ENCODE measurements around the gene LRBA. TPM values are rescaled to one million over a fixed set of nuclear protein-coding genes. Genes with fewer than 3 reads are reported as not detected.

Gene LRBA
- total RNA-seq, 4 donors from 2014 or later: 13.3 to 21.2 (median 20.1) TPM

DNA sequence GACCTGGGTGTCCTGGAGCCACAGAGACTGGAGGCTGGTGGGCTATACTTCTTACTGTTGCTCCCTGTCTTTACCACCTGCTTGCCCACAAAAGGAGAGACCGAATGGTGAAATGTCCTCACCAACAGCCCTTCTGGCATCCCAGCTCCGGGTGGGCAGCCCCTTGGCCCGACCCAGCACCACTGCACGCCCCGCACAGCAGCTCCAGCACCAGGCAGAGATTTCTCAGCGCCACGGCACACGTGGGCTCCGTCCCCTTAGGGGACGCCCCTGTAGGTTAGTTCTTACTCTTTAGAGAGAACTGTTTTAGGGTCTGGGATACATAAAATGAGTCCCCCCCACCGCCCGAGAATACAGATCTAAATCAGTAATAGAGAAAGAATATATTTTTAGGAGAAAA lies 591.6 kb downstream of the LRBA start:
- WGBS: 98% methylated on average over 12 of the region's 12 CpGs
- no peak overlapping the region for H3K4me3 ChIP-seq
- no peaks in the 10 kb centered on the region for H3K9me3 ChIP-seq
- TF ChIP-seq EP300 (IDR thresholded peaks at IDR 0.05) (no peak), POLR2AphosphoS5 (IDR thresholded peaks at IDR 0.05) (no peak), POLR2A (IDR thresholded peaks at IDR 0.05; ENCODE audit: low read depth) (no peak)
- TF ChIP-seq, protein P1, sequence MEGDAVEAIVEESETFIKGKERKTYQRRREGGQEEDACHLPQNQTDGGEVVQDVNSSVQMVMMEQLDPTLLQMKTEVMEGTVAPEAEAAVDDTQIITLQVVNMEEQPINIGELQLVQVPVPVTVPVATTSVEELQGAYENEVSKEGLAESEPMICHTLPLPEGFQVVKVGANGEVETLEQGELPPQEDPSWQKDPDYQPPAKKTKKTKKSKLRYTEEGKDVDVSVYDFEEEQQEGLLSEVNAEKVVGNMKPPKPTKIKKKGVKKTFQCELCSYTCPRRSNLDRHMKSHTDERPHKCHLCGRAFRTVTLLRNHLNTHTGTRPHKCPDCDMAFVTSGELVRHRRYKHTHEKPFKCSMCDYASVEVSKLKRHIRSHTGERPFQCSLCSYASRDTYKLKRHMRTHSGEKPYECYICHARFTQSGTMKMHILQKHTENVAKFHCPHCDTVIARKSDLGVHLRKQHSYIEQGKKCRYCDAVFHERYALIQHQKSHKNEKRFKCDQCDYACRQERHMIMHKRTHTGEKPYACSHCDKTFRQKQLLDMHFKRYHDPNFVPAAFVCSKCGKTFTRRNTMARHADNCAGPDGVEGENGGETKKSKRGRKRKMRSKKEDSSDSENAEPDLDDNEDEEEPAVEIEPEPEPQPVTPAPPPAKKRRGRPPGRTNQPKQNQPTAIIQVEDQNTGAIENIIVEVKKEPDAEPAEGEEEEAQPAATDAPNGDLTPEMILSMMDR (IDR thresholded peaks at IDR 0.05): no peak
- no peaks in the 10 kb centered on the region for H3K36me3 ChIP-seq
- no peaks in the 10 kb centered on the region for H3K27me3 ChIP-seq
- H3K4me1 ChIP-seq: no peaks in the 10 kb centered on the region
- no peak overlapping the region for H3K27ac ChIP-seq (replicated peaks in 1 of 4)
- DNase-seq (ENCODE audit: extremely low spot score): no peak
- intact Hi-C loops (cut with DNase I): no loop called here

DNA sequence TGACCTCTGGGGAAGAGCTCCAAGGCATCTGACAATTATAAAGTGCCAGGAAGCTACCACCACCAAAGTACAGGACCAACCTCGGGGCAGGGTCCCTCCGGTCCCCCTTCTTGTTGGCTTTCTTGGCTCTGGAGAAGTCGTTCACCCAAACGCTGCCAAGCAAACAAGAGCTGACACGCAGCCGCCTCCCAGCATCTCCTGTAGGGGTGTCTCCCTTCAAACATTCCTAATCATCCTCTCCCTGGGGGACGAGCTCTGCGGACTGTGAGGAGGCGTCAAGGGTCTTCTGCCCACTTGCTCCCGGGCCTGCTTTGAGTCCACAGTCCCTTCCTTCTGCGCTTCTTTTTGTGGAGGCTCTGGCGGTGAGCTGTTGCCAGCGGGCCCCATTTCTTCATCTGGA lies 592.0 kb downstream of the LRBA start:
- 89% methylated on average over 12 of the region's 13 CpGs for WGBS
- intact Hi-C loops (cut with DNase I): no loop called here
- no peaks in the 10 kb centered on the region for H3K4me1 ChIP-seq

DNA sequence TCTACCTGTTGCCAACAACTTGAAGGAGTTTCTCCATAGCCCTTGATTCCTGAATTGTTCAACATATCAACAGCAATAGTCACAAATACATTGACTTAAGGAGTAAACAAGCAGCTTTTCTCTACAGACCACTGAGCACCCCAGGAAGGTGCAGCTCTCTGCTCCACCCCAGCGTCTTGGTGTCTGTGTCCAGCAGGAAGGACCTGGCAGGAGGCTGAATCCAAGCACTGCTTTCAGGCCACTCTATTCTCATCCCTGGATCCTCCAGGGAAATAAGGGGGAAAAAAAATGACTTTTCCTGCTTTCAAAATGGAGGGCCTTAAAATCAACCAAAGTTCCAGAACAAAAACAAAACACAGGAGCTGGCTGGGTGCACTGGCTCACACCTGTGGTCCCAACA lies 593.5 kb downstream of the LRBA start:
- Histone ChIP-seq H3K27me3 (no peaks in the 10 kb centered on the region), H3K4me3 (no peak overlapping the region), H3K9me3 (no peaks in the 10 kb centered on the region), H3K27ac (replicated peaks in 1 of 4) (no peak overlapping the region), H3K4me1 (no peaks in the 10 kb centered on the region), H3K36me3 (no peaks in the 10 kb centered on the region)
- DNase-seq (ENCODE audit: extremely low spot score): no peak
- TF ChIP-seq EP300 (IDR thresholded peaks at IDR 0.05) (no peak), POLR2AphosphoS5 (IDR thresholded peaks at IDR 0.05) (no peak), POLR2A (IDR thresholded peaks at IDR 0.05; ENCODE audit: low read depth) (no peak)
- TF ChIP-seq, protein P1 (IDR thresholded peaks at IDR 0.05): no peak
- WGBS: 73% methylated on average over 1 of the region's 1 CpG
- intact Hi-C loops (cut with DNase I): no loop called here

More for the DNA sequence above, 592.0 kb downstream of the LRBA start:
- H3K4me3 ChIP-seq: no peak overlapping the region
- no peaks in the 10 kb centered on the region for H3K36me3 ChIP-seq
- TF ChIP-seq EP300 (IDR thresholded peaks at IDR 0.05): no peak
- TF ChIP-seq POLR2A (IDR thresholded peaks at IDR 0.05; ENCODE audit: low read depth): no peak
- TF ChIP-seq, protein P1 (IDR thresholded peaks at IDR 0.05): no peak
- no peak for TF ChIP-seq POLR2AphosphoS5 (IDR thresholded peaks at IDR 0.05)
- no peaks in the 10 kb centered on the region for H3K27me3 ChIP-seq
- no peak overlapping the region for H3K27ac ChIP-seq (replicated peaks in 1 of 4)
- DNase-seq (ENCODE audit: extremely low spot score): no peak
- H3K9me3 ChIP-seq: no peaks in the 10 kb centered on the region

- H3K27ac ChIP-seq (replicated peaks in 1 of 4): no peak overlapping the region
- H3K4me3 ChIP-seq: no peak overlapping the region
- intact Hi-C loops (cut with DNase I): no loop called here
- WGBS: 98% methylated on average over 4 of the region's 4 CpGs
- no peaks in the 10 kb centered on the region for H3K27me3 ChIP-seq
- no peaks in the 10 kb centered on the region for H3K36me3 ChIP-seq
- H3K9me3 ChIP-seq: no peaks in the 10 kb centered on the region
- TF ChIP-seq POLR2AphosphoS5 (IDR thresholded peaks at IDR 0.05) (no peak), EP300 (IDR thresholded peaks at IDR 0.05) (no peak), POLR2A (IDR thresholded peaks at IDR 0.05; ENCODE audit: low read depth) (no peak)
- TF ChIP-seq, protein P1 (IDR thresholded peaks at IDR 0.05): no peak
- H3K4me1 ChIP-seq: no peaks in the 10 kb centered on the region
- no peak for DNase-seq (ENCODE audit: extremely low spot score)
Observed at GRCh38 chr4:150419939-150420338, 595.1 kb downstream of the LRBA start.

DNA sequence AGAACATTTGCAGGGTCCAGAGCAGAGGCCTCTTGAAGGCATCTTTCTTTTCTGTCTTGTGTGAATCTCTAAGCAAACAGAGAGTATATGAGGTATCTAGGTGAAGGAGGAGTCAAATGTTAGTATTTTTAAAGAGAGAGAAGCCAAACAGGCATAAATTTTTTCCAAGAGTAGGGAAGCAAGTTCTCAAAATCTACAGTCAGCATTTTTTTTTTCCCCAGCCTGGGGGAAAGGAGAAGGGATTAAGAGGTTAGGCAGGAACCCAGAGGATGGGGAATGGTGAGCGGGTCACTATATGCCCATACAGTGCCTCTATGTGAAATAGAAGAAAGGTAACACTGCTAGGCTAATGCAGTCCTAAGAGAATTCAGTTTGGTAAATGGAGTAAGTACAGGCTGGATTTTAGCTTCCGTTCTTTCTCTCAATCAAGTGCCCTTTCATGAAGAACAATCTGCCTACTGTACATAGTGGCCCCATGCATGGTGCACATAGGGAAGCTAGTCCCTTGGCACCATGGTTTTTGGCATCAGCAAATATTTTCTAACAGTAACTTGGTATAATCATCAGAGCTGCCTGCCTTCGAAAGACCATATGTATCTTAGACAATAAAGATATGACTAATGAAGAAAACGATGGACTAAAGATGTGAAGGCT lies 596.2 kb downstream of the LRBA start:
- Histone ChIP-seq H3K4me1 (no peaks in the 10 kb centered on the region), H3K36me3 (no peaks in the 10 kb centered on the region)
- WGBS: 87% methylated on average over 4 of the region's 4 CpGs

More for the DNA sequence above, 596.2 kb downstream of the LRBA start:
- intact Hi-C loops (cut with DNase I): no loop called here
- no peaks in the 10 kb centered on the region for H3K9me3 ChIP-seq
- H3K27me3 ChIP-seq: no peaks in the 10 kb centered on the region
- no peak for DNase-seq (ENCODE audit: extremely low spot score)
- TF ChIP-seq EP300 (IDR thresholded peaks at IDR 0.05) (no peak), POLR2AphosphoS5 (IDR thresholded peaks at IDR 0.05) (no peak), POLR2A (IDR thresholded peaks at IDR 0.05; ENCODE audit: low read depth) (no peak)
- TF ChIP-seq, protein P1 (IDR thresholded peaks at IDR 0.05): no peak
- H3K27ac ChIP-seq (replicated peaks in 1 of 4): no peak overlapping the region
- H3K4me3 ChIP-seq: no peak overlapping the region
